ENCODE data around the gene RPS8. TPM values are rescaled to one million over a fixed set of nuclear protein-coding genes. Genes with fewer than 3 reads are reported as not detected.

Gene RPS8
- total RNA-seq, 2 donors from 2014 or later: 2,014 to 2,050 TPM

- H3K9ac ChIP-seq (ENCODE audit: extremely low read depth, low read length, poor library complexity, severe bottlenecking): no peak overlapping the region
- H3K4me1 ChIP-seq (ENCODE audit: control insufficient read depth, insufficient read depth, low read length): peaks cover 14% of the 10 kb centered on the region
- 85 to 90% methylated on average over 6 to 13 of the region's 13 CpGs for WGBS, 2 experiments (ENCODE audit: insufficient coverage in 1 of 2, insufficient read length in 1 of 2)
- Mint-ChIP-seq H3K27ac (peak overlapping the region; percentile 1), H3K27me3 (ENCODE audit: insufficient read depth) (peaks cover 2% of the 10 kb centered on the region), H3K9me3 (no peaks in the 10 kb centered on the region), H3K4me1 (peaks cover 28% of the 10 kb centered on the region), H3K36me3 (ENCODE audit: low read depth) (peaks cover 9% of the 10 kb centered on the region), H3K4me3 (no peak overlapping the region)
- no peaks in the 10 kb centered on the region for H3K9me3 ChIP-seq (ENCODE audit: control insufficient read depth, low read length)
- peak overlapping the region; percentile 83 for H3K4me3 ChIP-seq (ENCODE audit: low read length)
- no peaks in the 10 kb centered on the region for H3K27me3 ChIP-seq (ENCODE audit: control insufficient read depth, insufficient read depth, low read length, poor library complexity, severe bottlenecking)
- peak; percentile 51 for DNase-seq
- H3K36me3 ChIP-seq (ENCODE audit: control insufficient read depth, insufficient read depth, low read length): peaks cover 27% of the 10 kb centered on the region
- no peak for TF ChIP-seq CTCF (conservative IDR thresholded peaks at IDR 0.05)
- peak overlapping the region; percentile 85 for H3K27ac ChIP-seq (ENCODE audit: low read depth, low read length)
Observed at GRCh38 chr1:44802306-44803061, 27.1 kb downstream of the RPS8 start.

GRCh38 chr1:44803062-44803311, 27.6 kb downstream of the RPS8 start:
- Mint-ChIP-seq H3K36me3 (ENCODE audit: low read depth) (peaks cover 9% of the 10 kb centered on the region), H3K4me1 (peaks cover 33% of the 10 kb centered on the region), H3K9me3 (no peaks in the 10 kb centered on the region), H3K27ac (peak overlapping the region; percentile 1), H3K27me3 (ENCODE audit: insufficient read depth) (peaks cover 2% of the 10 kb centered on the region), H3K4me3 (no peak overlapping the region)
- H3K9ac ChIP-seq (ENCODE audit: extremely low read depth, low read length, poor library complexity, severe bottlenecking): no peak overlapping the region
- no peak for TF ChIP-seq CTCF (conservative IDR thresholded peaks at IDR 0.05)
- H3K36me3 ChIP-seq (ENCODE audit: control insufficient read depth, insufficient read depth, low read length): peaks cover 27% of the 10 kb centered on the region
- H3K9me3 ChIP-seq (ENCODE audit: control insufficient read depth, low read length): no peaks in the 10 kb centered on the region
- no peaks in the 10 kb centered on the region for H3K27me3 ChIP-seq (ENCODE audit: control insufficient read depth, insufficient read depth, low read length, poor library complexity, severe bottlenecking)
- DNase-seq: no peak
- no peak overlapping the region for H3K4me3 ChIP-seq (ENCODE audit: low read length)
- H3K27ac ChIP-seq (ENCODE audit: low read depth, low read length): peak overlapping the region; percentile 85
- peaks cover 19% of the 10 kb centered on the region for H3K4me1 ChIP-seq (ENCODE audit: control insufficient read depth, insufficient read depth, low read length)
- WGBS, 2 experiments (ENCODE audit: insufficient coverage in 1 of 2, insufficient read length in 1 of 2): 93 to 98% methylated on average over 6 to 9 of the region's 9 CpGs

- DNase-seq: peak; percentile 39
- Histone ChIP-seq H3K36me3 (ENCODE audit: control insufficient read depth, insufficient read depth, low read length) (peaks cover 27% of the 10 kb centered on the region), H3K4me3 (ENCODE audit: low read length) (no peak overlapping the region), H3K9ac (ENCODE audit: extremely low read depth, low read length, poor library complexity, severe bottlenecking) (no peak overlapping the region), H3K27ac (ENCODE audit: low read depth, low read length) (no peak overlapping the region), H3K4me1 (ENCODE audit: control insufficient read depth, insufficient read depth, low read length) (peaks cover 24% of the 10 kb centered on the region), H3K27me3 (ENCODE audit: control insufficient read depth, insufficient read depth, low read length, poor library complexity, severe bottlenecking) (no peaks in the 10 kb centered on the region), H3K9me3 (ENCODE audit: control insufficient read depth, low read length) (no peaks in the 10 kb centered on the region)
- 94 to 95% methylated on average over 6 to 13 of the region's 13 CpGs for WGBS, 2 experiments (ENCODE audit: insufficient coverage in 1 of 2, insufficient read length in 1 of 2)
- TF ChIP-seq CTCF (conservative IDR thresholded peaks at IDR 0.05): no peak
- H3K27ac Mint-ChIP-seq: peak overlapping the region; percentile 1
- peaks cover 2% of the 10 kb centered on the region for H3K27me3 Mint-ChIP-seq (ENCODE audit: insufficient read depth)
- H3K36me3 Mint-ChIP-seq (ENCODE audit: low read depth): peaks cover 9% of the 10 kb centered on the region
- peaks cover 34% of the 10 kb centered on the region for H3K4me1 Mint-ChIP-seq
- no peaks in the 10 kb centered on the region for H3K9me3 Mint-ChIP-seq
- H3K4me3 Mint-ChIP-seq: no peak overlapping the region
Observed at GRCh38 chr1:44803312-44804095, 28.2 kb downstream of the RPS8 start.

Data from endodermal cell (in vitro differentiated cells).